Mesenteric fat pad (tissue), 1 donor: ENCODE measurements around the gene KIF5C. TPM values are rescaled to one million over a fixed set of nuclear protein-coding genes. Genes with fewer than 3 reads are reported as not detected.

ENCODE experiments used
- DNase-seq: peaks from one replicate; pipeline ENCODE4 v3.0.0-alpha.2; 2020; ENCODE audit warnings: low spot score
- total RNA-seq: library from RNA; stranded (reverse); fragmentation: NEBNext Ultra II Directional; extraction: Animal tissue kit (Norgen Biotek cat#: 25700); gene quantifications from one replicate; pipeline ENCODE4 v1.2.1, GENCODE V29; 2021
- donor health status: DM: yes; HTN: yes; CAD: no.

Gene KIF5C
- total RNA-seq, 1 donor from 2014 or later: 0.84 TPM

DNA sequence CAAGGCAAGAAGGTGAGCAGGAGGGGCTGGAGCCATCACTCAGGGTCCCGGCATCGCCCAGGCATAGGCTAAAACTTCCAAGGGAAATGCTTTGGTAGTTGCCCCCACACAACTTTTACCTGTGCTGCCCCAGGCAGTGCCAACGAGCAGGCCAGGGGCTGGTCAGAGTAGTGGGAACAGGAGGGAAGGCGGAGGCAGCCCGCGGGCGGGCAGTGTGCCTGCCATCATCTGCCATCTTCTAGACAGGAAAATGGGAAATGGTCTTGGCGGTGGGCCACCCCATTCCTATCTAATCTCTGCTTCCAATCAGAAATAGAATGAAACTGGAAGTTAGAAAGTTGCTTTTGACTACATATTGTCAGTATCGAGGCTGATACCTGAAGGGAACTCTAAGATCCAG is 137.5 kb downstream of the KIF5C start:
- no peak for DNase-seq

DNA sequence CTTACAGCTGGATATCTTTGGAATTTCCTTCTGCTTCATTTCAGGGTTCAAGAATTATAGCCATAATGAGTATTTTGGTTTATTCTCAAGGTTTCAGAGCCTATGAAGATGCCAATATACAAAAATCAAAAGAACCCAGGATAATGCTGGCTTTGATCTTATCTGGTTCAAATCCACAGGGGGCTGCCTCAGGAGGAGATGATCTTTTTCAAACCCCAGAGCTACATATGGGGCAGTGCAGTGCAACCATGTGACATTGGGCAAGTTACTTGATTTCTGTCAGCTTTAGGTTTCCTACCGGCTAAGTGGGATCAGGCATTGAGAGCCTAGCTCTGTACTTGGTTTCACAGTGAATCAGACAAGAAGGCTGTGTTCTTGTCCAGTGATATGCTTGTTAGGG is 140.5 kb downstream of the KIF5C start:
- no peak for DNase-seq

DNA sequence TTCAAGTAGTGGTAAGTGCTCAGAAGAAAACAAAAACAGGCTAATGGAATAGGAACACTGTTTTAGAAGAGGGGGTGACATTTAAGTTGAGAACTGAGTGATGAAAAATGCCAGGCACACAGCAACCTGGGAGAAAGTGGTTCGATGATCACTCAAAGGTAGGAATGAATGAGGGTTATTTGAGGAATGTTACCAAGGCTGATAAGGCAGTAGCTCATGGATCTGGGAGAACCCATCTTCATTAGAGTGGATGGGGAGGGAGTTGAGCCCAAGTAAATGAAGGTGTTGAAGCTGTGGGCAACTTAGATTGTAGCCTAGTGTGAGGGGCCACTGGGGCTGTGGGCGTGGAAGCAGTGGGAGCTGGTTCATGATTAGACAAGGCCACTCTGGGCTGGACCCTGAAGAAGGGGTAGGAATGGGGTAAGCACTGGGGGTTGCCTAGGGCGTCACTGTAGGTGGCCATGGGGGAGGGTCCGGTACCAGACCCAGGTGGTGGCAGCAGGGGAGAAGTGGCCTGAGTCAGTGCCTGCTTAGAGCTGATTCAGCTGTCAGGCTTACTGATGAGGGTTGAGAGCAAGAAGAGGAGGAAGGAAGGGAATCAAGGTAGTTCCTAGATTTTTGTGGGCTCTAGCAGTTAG is 141.0 kb downstream of the KIF5C start:
- DNase-seq: no peak

DNA sequence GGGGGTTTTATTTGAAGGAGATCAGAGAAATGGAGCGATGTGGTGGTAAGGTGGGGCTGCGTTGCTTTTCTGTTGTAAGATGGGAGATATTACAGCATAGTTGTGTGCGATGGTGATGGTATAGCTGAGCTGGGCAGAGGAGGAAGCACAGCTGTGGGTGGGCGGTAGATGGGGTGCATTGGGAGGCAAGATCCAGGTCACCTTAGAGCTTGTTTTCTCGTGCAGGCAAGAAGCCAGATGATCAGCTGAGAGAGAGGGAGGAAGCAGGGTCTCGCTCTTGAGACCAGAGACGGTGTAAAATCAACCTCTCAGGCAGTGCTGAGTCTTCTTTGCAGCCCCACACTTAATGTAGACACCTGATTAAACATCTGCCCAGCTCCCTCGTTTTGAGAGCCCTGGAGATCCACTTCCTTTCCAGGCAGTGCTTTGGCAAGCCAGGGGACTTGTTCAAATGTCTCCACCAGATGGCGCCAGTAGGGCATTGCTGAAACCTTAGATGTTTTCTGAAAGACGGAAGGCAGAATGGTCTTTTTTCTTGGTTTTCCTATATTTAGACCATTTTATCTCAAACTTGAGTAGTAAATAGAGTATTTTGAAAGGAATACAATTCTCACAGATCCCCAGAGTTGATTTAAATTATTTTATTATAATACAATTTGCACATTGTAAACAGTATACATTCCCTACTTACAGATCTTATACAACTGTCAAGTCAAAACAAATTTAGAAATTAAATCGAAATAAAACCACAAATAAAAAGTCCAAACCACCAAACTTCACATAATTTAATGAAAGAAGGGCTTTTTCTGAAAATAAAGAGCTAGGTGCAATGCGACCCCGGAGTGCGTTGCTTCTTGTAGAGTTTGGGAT is 142.3 kb downstream of the KIF5C start:
- DNase-seq: no peak

DNA sequence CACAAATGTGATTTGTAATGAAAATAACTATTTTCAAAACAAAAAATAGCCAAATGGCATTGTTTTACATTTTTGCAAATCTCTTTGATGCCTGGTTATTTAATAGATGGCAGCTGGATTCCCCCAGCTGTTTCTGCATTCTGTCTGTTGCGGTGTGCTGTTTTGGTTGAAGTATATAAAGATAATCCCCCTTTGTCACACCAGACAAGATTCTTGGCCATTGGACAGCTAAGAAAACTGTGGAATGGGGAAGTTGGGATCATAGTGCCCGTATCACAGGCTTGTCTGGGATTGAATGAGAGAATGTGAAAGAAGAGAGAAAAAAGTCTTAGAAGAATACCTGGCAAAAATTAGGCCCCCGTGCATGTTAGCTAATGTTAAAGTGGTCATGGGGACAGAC is 144.0 kb downstream of the KIF5C start:
- no peak for DNase-seq

DNA sequence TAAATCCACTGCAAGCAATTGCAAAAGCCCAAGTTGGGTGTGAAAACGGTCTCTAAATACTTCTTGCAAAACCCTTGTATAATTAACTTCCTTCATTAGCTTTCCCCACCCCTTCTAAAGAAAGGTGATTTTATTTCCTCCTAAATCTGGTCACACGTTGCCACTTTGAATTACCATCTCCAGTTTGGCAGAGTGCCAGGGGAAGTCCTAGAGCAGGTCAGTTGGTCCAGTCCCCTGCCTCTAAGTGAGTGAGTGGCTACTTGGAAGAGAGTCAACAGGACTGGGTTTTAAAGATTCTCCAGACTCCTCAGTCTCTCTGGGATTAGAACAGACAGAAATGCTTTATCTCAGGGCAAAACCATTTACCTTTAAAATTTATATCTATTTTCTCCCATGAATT is 144.7 kb downstream of the KIF5C start:
- no peak for DNase-seq

DNA sequence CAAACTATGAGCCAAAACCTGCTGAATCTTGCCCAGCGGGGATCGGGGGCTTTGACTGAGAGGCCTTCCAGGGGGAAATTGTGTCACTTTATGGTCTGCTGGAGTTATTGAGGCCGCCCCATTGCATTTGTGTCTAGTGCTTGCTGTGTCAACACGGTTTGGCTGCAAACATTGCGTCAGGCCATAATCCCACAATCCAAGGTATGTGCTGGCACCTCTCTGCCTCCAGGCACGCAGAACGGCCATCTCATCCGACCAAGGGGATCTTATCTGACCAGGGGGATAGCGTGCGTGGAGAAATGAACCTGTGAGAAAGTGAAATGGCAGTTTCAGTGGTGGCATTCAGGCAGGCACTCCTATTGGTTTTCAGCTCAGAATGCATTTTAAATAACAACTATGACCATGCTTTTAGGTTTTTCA is 145.4 kb downstream of the KIF5C start:
- no peak for DNase-seq

DNA sequence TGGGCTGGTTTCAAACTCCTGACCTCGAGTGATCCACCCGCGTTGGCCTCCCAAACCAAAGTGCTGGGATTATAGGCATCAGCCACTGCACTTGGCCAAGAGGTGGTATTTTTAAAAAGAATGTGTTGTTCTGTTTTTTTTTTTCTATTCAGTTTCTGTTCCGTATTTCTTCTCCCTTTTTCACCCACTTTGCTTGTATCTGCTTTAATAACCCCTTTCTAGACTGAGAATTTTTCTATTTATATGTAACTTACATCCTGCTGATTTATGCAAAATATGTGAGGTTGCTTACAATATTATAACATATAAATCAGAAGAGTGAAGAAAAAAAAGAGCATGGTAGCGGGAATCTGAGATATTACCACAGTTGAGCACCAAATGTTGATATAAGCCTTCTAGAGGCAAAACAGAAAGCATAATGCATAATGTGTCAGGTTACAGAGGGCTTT is 146.3 kb downstream of the KIF5C start:
- no peak for DNase-seq

DNA sequence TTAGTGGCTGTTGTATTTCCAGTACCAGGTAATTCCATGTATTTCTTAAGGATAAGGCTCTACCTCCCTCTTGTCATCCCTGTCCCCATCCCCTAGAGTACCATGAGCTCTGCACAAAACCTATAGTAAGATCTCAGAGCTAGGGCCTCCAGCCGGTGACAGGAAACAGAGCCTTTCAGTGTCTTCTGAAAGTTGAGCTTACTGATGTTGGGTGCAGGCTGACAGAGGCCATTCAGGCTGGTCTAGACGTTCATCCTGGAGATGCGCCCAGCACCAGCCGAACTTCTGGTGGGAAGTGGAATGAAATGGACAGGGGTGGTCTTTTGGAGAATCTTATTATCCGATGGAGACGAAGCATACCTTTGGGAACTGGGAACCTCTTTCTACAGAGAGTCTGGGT is 146.7 kb downstream of the KIF5C start:
- DNase-seq: no peak

DNA sequence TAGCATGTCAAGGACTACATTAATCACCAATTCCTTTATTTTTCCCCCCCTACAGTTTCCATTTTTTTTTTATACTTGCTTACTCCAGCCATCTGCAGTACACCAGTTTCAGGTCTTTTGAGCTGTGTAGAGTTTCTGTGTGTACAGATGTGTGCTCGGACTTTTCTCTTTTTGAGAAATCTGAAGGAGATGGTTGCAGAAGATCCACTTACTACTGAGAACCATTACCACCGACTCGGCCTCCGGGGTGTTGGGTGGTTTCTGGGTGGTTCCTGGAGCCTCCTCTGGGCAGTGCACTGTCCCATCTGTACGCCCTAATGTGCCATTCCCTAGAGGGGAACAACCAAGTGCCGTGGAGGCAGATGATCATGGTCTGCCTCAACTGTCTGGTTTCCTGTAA is 148.1 kb downstream of the KIF5C start:
- DNase-seq: no peak

DNA sequence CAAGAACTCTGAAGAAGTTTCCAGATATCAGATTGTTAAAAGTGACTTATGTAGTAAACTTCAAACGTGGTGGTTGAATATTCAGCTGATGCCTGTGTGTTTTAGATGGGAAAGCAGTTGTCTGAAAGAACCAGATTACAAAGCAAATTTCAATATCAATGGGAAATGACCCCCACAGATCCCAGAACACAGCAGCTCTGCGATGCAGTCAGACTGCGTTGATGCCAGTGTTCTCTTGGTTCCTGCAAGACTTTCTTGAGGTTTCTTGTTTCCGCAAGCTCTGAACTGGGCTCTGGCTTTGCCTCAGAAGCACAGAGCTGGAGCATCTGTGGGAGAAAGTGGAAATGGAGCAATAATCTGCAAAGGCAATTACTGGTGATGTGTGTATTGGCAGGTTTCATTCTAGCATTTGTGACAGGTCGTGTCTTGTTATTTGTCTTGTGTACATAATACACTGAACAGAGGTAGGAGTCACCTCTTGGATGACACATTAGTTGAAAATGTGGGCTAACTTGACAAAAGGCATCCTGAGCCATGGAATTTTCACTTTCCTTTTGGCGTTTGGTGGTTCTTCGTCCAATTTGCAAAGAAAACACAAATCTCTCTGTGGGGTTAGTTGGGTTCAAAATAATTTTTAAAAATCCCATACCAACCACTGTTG is 152.7 kb downstream of the KIF5C start:
- DNase-seq: no peak

DNA sequence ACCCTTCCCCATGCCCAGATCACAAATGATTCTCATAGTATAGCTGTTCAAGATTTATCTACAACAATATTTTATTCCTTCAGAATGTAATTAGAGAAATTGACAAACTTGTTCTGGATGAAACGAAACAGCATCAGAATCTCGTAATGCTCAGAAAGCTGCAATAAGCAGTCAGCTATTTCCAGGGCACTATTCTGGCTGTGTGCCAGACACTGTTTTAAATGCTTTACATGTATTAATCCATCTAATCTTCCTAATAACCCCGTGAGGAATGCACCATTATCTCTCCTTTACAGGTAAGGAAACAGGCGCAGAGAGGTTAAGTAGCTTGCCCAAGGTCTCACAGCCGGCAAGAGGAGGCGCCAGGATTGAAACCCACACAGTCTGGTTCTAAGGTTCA is 153.3 kb downstream of the KIF5C start:
- no peak for DNase-seq

DNA sequence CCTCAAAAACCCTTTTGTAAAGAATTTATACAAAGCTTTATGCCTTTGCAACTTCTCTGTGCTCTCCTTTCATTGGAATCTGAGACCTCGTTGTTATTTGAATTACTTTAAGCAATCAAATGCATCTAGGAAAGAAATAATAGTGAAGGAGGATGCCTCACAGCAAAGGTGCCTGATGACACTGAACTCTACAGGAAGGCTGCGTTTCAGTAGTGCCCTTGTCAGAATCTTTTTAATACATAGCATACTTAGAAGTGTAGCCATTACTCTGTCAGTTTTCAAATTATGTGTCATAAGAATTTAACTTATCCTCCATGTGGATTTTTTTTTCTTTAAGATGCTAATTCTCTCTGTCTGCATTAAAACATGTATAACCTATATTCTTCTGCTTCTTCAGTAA is 153.9 kb downstream of the KIF5C start:
- DNase-seq: no peak

DNA sequence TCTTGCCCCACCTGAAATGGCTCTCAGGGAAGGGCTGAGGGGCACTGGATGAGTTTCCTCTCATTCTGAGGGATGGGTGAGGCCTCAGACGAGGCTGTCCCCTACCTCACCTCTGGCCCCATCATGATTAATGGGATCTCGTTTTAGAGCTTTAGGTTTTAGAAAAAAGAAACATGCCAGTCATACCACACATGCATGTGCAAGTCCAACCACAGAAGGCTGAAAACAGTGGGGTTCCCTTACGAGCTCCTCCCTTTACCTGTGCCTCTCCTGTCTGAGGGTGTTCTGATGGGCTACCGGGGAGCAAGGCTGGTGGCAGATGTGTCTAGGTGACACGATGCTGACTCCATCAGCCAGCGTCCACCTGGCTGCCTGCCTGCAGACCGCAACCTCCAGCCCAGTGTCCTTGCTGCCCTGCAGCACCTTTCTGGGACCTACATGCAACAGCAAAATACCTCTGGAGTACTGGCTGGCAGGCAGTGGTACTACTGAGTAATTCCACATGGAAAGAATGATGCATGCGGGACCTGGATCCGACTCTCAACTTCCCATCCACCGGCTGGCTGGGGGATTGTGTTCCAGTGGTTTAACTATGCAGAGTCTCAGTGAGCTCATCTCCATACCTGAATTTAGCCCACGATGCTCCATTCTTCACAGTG is 154.4 kb downstream of the KIF5C start:
- no peak for DNase-seq

DNA sequence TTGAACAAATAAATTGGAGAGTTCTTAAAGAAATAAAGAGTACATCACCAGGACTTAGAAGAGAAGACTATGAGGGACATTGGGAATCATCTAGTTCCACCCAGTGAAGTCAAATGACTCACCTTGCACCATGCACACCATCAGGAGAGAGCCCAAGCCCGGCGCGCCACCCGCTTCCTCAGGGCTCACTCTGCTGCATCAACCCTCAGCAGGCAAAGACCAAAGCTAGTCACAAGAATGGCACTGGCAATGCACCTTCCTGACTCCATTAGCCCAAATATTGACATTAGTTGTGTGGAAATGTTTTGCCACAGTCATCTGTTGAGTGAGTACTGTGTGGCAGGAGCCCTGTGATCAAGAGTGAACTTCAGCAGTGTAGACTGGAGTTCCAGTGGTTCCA is 156.4 kb downstream of the KIF5C start:
- DNase-seq: no peak

DNA sequence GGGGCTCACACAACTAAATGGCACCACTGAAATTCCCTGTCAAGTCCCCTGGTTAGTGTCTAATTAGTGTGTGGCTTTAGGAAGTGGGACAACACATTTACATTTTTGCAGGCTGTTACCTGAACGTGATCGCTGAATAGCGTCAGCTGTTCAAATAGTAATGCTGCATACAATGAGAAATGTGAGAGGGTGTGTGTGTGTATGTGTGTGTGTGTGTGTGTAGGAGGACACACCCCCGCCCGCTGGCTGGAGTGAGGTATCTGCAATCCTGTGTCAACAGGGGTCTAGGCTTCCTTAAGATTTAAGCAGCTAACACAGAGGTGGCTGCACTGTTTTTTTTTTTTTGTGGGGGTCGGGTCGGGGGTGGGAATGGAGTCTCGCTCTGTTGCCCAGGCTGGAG is 158.7 kb downstream of the KIF5C start:
- DNase-seq: no peak

DNA sequence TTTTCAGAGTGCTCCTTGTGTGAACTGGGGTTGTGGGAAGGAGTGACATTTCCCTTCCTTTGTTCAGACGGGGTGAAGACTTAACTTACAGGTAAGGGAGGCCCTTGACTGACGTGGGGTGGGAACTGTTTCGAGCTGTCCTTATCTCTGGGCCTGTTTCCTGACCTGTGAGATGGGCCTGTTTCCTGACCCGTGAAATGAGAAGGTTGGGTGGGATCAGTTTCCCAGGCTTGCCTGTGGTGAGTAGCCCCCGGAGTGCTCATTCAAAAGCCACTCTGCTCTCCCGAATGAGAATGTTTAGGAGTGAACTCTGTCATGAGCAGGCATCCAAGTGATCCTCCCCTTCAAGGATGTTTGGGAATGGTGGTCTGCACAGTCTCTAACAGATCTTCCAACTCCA is 159.4 kb downstream of the KIF5C start:
- no peak for DNase-seq

DNA sequence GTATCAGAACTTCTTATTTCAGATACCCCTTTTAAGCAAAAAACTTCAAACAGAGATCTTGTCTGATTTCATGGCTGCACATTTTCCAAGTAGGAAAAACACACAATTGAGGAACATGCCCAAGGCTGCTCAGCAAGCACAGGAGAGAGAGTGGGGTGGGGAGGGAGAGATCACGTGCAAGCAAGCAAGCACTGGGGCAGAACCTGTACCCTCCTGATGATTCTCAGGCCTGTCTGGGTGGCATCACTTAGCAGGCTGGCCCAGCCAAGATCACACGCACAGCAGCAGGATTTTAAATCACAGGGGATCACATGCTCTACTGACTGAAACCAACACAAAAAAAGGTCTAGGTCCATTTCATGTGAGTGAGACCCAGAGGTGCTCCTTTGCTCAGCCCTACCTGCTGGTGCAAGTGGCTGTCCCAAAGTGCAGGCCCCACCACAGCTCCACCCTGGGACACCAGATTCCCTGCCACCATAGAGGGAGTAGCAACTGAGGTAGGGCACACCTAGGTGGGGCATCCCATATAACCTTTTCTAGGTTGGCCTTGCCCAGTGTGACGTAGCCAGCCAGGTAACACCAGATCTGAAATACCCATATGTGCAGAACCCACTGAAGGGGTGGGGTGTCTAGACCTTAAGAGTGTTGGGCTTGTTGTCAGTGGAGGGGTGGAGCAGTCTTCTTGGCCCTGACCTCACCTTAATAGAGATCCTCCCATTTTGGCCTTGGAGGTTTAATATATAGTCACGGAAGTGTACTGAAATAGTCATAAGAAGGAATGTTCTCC is 161.7 kb downstream of the KIF5C start:
- DNase-seq: no peak

DNA sequence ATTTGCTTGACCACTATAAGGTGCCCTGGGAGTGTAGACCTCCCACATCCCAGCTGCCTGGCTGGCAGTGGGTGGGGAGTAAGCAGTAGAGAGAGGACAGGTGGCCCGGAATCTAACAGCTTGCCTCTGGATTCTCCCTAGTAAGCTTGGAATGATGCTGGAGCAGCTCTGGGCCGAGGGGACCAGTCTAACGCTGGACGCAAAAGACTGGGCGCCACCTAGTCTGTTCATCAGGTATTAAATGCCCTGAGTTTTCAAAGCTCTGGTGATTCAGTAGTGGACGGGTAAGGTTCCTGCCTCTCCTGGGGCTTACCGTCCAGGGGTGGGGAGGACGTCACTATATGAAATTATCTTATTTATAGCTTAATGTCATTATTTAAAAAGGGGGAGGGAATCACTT is 162.8 kb downstream of the KIF5C start:
- DNase-seq: no peak

DNA sequence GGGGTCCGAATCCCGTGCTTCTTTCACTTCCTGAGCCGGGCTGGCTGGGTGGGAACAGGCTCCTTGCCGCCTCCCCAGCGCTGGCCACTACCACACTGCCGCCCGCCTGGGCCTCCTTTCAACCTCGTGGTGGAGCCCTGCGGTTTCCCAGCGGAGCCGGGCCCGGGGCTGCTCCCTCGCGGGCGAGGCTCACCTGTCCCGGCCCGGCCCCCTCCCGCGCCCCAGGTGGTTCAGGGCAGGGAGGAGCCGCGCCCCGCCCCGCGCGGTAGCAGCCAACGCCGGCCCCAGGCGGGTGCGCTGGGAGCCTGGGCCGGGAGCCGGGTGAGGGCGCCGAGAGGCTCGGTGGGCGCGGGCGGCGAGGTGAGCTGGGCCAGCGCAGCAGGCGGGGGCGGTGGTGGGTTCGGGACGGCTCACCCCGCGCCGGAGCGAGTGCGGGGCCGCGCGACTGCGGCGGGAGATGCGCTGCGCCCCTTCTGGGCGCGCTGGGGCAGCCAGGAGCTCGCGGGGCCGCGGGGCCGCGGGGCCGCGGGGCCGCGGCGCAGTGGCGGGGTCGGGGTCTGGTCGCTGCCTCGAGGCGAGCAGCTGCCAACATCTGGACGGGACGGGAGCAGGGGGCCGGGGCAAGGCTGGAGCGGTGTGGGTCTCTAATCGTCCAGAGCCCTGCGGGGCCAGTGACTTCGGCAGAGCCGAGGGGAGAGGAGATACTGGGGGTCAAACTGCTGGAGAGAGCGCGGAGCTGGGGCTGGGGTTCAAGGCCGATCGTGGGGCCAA is 163.6 kb downstream of the KIF5C start, which contains the start of gene LYPD6B:
TSS of gene LYPD6B (plus strand) at position 258 of the 771 bp plus-strand sequence. CDS start 92,250 bp downstream, outside the sequence.
- DNase-seq: no peak
